Measurements from ENCODE around the gene GHRHR. TPM values are rescaled to one million over a fixed set of nuclear protein-coding genes. Genes with fewer than 3 reads are reported as not detected.

The GHRHR gene
- total and polyA plus RNA-seq, 9 of the 15 experiments (the other 6 are each of a cell fraction or from before 2014, with no cell fraction given) = not detected

- Histone ChIP-seq H3K9me3 (replicated peaks; ENCODE audit: control insufficient read depth, insufficient read depth, low read depth, low read length) (no peaks in the 10 kb centered on the region), H3K9me1 (ENCODE audit: control insufficient read depth, insufficient read depth, low read length) (no peaks in the 10 kb centered on the region), H3K36me3 (ENCODE audit: control insufficient read depth, insufficient read depth, low read length) (no peaks in the 10 kb centered on the region), H3K4me1 (replicated peaks in 1 of 2; ENCODE audit: control insufficient read depth in 2 of 2, insufficient read depth in 2 of 2, low read length in 2 of 2) (peaks cover 3 to 19% of the 10 kb centered on the region in 2 experiments; a peak in 4 of 5 replicates), H3K27ac (ENCODE audit: extremely low read depth, low read depth, low read length) (no peak overlapping the region), H3K4me3 (no peak overlapping the region), H3K27me3 (ENCODE audit: control insufficient read depth in 2 of 2, insufficient read depth in 2 of 2, low read length in 2 of 2) (peaks cover 15 to 26% of the 10 kb centered on the region in 2 experiments), H2AFZ (ENCODE audit: low read depth, low read length) (no peak overlapping the region), H4K20me1 (replicated peaks; ENCODE audit: control insufficient read depth, insufficient read depth, low read length) (no peaks in the 10 kb centered on the region), H3K79me2 (ENCODE audit: control insufficient read depth, insufficient read depth, low read length) (no peaks in the 10 kb centered on the region), H3K9ac (ENCODE audit: insufficient read depth in 1 of 2, low read depth in 2 of 2, low read length in 2 of 2) (no peak overlapping the region), H3K4me2 (ENCODE audit: insufficient read depth, low read length) (no peak overlapping the region)
- in situ Hi-C loops (cut with MboI) (loop anchor here (5.0 kb wide), 2 partner anchors 173 to 233 kb away; no protein-coding TSS in a partner anchor), intact Hi-C loops (cut with micrococcal nuclease) (loop anchor here (1.0 to 10.0 kb wide), 4 partner anchors 37 to 232 kb away; no protein-coding TSS in a partner anchor)
- ATAC-seq (no peak), DNase-seq (ENCODE audit: extremely low read depth in 1 of 4, low spot score in 3 of 4) (no peak), FAIRE-seq (no peak)
- ChIA-PET CTCF (ENCODE audit: low intra/inter-chr PET ratio) (interaction anchor here (0.5 to 1.8 kb wide), 5 partner anchors 23 to 310 kb away, joined by 3 to 16 read pairs (median 5); no protein-coding TSS in a partner anchor), POLR2A (interaction anchor here (0.6 to 0.7 kb wide), 2 partner anchors 281 to 433 kb away, joined by 3 read pairs; no protein-coding TSS in a partner anchor)
- no peak for TF ChIP-seq PRDM10 (IDR thresholded peaks at IDR 0.05; ENCODE audit: partially characterized antibody)
- no peak for TF ChIP-seq ZFP36 (IDR thresholded peaks at IDR 0.05; ENCODE audit: low read depth, low read length, partially characterized antibody)
- no peak for TF ChIP-seq ZNF586 (CRISPR knock-in tag; conservative IDR thresholded peaks at IDR 0.05)
- no peak for TF ChIP-seq FUS (optimal IDR thresholded peaks at IDR 0.05; ENCODE audit: low read depth, low read length)
- no peak for TF ChIP-seq ZBTB17 (CRISPR knock-in tag; IDR thresholded peaks at IDR 0.05)
- WGBS (ENCODE audit: insufficient coverage, low coverage, missing lambda C conversion rate) = 2% methylated on average over 5 of the region's 5 CpGs
- BruUV-seq (replicated peaks) = no TSS peak
Observed at GRCh38 chr7:30975256-30975899, 11.6 kb downstream of the GHRHR start.

Measured in K562 (cell line).